LNCAP (cell line): Measurements from ENCODE around the gene TNFSF9.

Experiments
- CTCF ChIP-seq: fragments of 450-650 bp; IDR thresholded peaks from 2 replicates; pipeline ENCODE4 v1.5.1; 2017; ENCODE audit warnings: mild to moderate bottlenecking

TNFSF9 gene

GRCh38 chr19:6579450-6580178, 48.8 kb downstream of the TNFSF9 start:
- TF ChIP-seq CTCF = no peak

GRCh38 chr19:6580313-6580712, 49.5 kb downstream of the TNFSF9 start:
- TF ChIP-seq CTCF = no peak
